ENCODE results near the gene CREB3L1. TPM values are rescaled to one million over a fixed set of nuclear protein-coding genes. Genes with fewer than 3 reads are reported as not detected.

The CREB3L1 gene
- total and polyA plus RNA-seq, 2 of the 13 experiments (the other 11 are each of a cell fraction or from before 2014, with no cell fraction given): not detected

GRCh38 chr11:46296528-46297448 lies 19.3 kb downstream of the CREB3L1 start:
- Histone ChIP-seq H3K4me1 (ENCODE audit: insufficient read depth, low read length) (peaks cover 27% of the 10 kb centered on the region), H3K4me2 (ENCODE audit: low read depth, low read length) (no peak overlapping the region)
- no TSS peak for BruUV-seq (replicated peaks)

More at GRCh38 chr11:46296528-46297448, 19.3 kb downstream of the CREB3L1 start:
- ATAC-seq: peak; percentile 63
- Histone ChIP-seq H3K36me3 (replicated peaks in 1 of 2; ENCODE audit: control insufficient read depth in 1 of 2, insufficient read depth in 2 of 2, low read length in 2 of 2) (no peaks in the 10 kb centered on the region), H3K27ac (ENCODE audit: extremely low read length, insufficient read depth, low read length) (no peak overlapping the region), H3K27me3 (ENCODE audit: control insufficient read depth in 1 of 2, insufficient read depth in 2 of 2, low read length in 2 of 2) (peaks cover 20 to 60% of the 10 kb centered on the region in 2 experiments; a peak in 4 of 5 replicates), H3K9me3 (ENCODE audit: low read length) (no peaks in the 10 kb centered on the region), H3K4me3 (replicated peaks in 1 of 3; ENCODE audit: insufficient read depth in 1 of 3, low read depth in 2 of 3, low read length in 3 of 3) (no peak overlapping the region; a peak in 1 of 6 replicates), H4K20me1 (ENCODE audit: insufficient read depth, low read length) (no peaks in the 10 kb centered on the region), H3K9ac (ENCODE audit: insufficient read depth, low read depth, low read length) (no peak overlapping the region), H2AFZ (ENCODE audit: low read length) (no peak overlapping the region), H3K79me2 (ENCODE audit: insufficient read depth, low read length) (no peaks in the 10 kb centered on the region)
- in situ Hi-C loops (cut with HindIII; ENCODE audit: extremely low pct_ligation_motif_present, low pct_unique_long_range_greater_than_20kb) (loop anchor here (5.0 kb wide), 1 partner anchor 44 kb away; no protein-coding TSS in a partner anchor), intact Hi-C loops (cut with micrococcal nuclease; ENCODE audit: unreplicated experiment) (no loop called here)
- 27% methylated on average over 3 of the region's 26 CpGs for WGBS (ENCODE audit: low lambda C conversion rate)
- TF ChIP-seq ATF3 (CRISPR knock-in tag; IDR thresholded peaks at IDR 0.05) (peak; percentile 40; the same call in 1 of the 2 replicates), STAG1 (CRISPR knock-in tag; IDR thresholded peaks at IDR 0.05) (peak; percentile 35), FOSL2 (CRISPR knock-in tag; IDR thresholded peaks at IDR 0.05) (peak; percentile 48; the same call in 1 of the 2 replicates), ZNF232 (CRISPR knock-in tag; IDR thresholded peaks at IDR 0.05; ENCODE audit: borderline replicate concordance) (no peak), CTCF (CRISPR knock-in tag; IDR thresholded peaks at IDR 0.05) (peak; percentile 54), ZNF407 (CRISPR knock-in tag; IDR thresholded peaks at IDR 0.05; ENCODE audit: not compliant biosample characterization) (no peak), ZSCAN20 (CRISPR knock-in tag; IDR thresholded peaks at IDR 0.05; ENCODE audit: borderline replicate concordance) (no peak), TGIF2 (CRISPR knock-in tag; IDR thresholded peaks at IDR 0.05) (no peak)
- ChIA-PET CTCF (ENCODE audit: low intra/inter-chr PET ratio, low total read pairs) (interaction anchor here (1.1 to 1.5 kb wide), 2 partner anchors 49 to 57 kb away, joined by 4 to 5 read pairs; no protein-coding TSS in a partner anchor), POLR2A (no interaction called here)
- DNase-seq (ENCODE audit: low spot score): no peak
- FAIRE-seq: no peak
